SU-DHL-6 (cell line): ENCODE results near the gene TM2D3.

Experiments used
- H2AFZ ChIP-seq: fragments of 200-600 bp; sonication (generic); 2 replicates; pipeline ENCODE4 v1.6.1; 2014; ENCODE audit warnings: low read depth, mild to moderate bottlenecking, moderate library complexity, mixed read lengths, antibody characterized with exemption, low read length; ENCODE audit not compliant: severe bottlenecking
- H3F3A ChIP-seq: fragments of 200-600 bp; shearing (Covaris generic); 2 replicates; pipeline ENCODE4 v1.6.0; 2016; ENCODE audit warnings: antibody characterized with exemption, mild to moderate bottlenecking; ENCODE audit not compliant: insufficient read depth
- H3K27ac ChIP-seq: fragments of 200-600 bp; sonication (generic); 2 replicates; pipeline ENCODE4 v1.5.1; 2016; ENCODE audit warnings: low read depth, mild to moderate bottlenecking, low read length, moderate library complexity, mixed read lengths
- H3K27me3 ChIP-seq: fragments of 200-600 bp; sonication (generic), shearing (Covaris generic); 2 replicates; pipeline ENCODE4 v1.6.0; 2014; ENCODE audit warnings: mild to moderate bottlenecking, low read length
- H3K36me3 ChIP-seq: fragments of 200-600 bp; sonication (generic); 2 replicates; pipeline ENCODE4 v1.6.1; 2014; ENCODE audit warnings: mild to moderate bottlenecking, low read length, mixed read lengths
- H3K4me2 ChIP-seq: fragments of 300-600, 200-600 bp; shearing (Covaris generic), sonication (generic); 2 replicates; pipeline ENCODE4 v1.6.0; 2014; ENCODE audit warnings: low read length, low read depth, mild to moderate bottlenecking; ENCODE audit not compliant: poor library complexity, severe bottlenecking
- H3K4me3 ChIP-seq: fragments of 200-600 bp; sonication (generic); 2 replicates; pipeline ENCODE4 v1.5.1; 2014; ENCODE audit warnings: antibody characterized with exemption, low read length, mild to moderate bottlenecking, mixed read lengths; ENCODE audit not compliant: insufficient read depth, poor library complexity, severe bottlenecking
- H3K79me2 ChIP-seq: fragments of 200-600 bp; sonication (generic); 2 replicates; pipeline ENCODE4 v1.6.1; 2014; ENCODE audit warnings: mild to moderate bottlenecking, low read length, moderate library complexity; ENCODE audit not compliant: insufficient read depth
- H3K9ac ChIP-seq: fragments of 200-600 bp; sonication (generic); 2 replicates; pipeline ENCODE4 v1.7.0; 2014; ENCODE audit warnings: mild to moderate bottlenecking, low read length
- H3K9me2 ChIP-seq: fragments of 200-600 bp; sonication (generic); replicated peaks from 2 replicates; pipeline ENCODE4 v1.6.1; 2014; ENCODE audit warnings: low read length; ENCODE audit not compliant: insufficient read depth
- H3K9me3 ChIP-seq: fragments of 200-600 bp; sonication (generic); 2 replicates; pipeline ENCODE4 v1.6.1; 2014; ENCODE audit warnings: low read length, mixed read lengths; ENCODE audit not compliant: insufficient read depth
- H4K20me1 ChIP-seq: fragments of 200-600 bp; sonication (generic); 2 replicates; pipeline ENCODE4 v1.6.1; 2014; ENCODE audit warnings: low read depth, mild to moderate bottlenecking, antibody characterized with exemption, low read length, moderate library complexity, mixed read lengths
- EZH2phosphoT487 ChIP-seq: fragments of 200-600 bp; sonication (generic), shearing (Covaris generic); conservative IDR thresholded peaks from 2 replicates; pipeline ENCODE4 v1.6.1; 2018; ENCODE audit warnings: mild to moderate bottlenecking, antibody characterized with exemption, low read length, moderate library complexity, mixed read lengths
- TF ChIP-seq, protein P1 (sequence below): fragments of 200-600 bp; sonication (generic); IDR thresholded peaks from one replicate; pipeline ENCODE4 v1.5.1; 2017; ENCODE audit warnings: antibody characterized with exemption, mild to moderate bottlenecking, low read length, moderate library complexity; ENCODE audit not compliant: insufficient read depth, poor library complexity, severe bottlenecking

Gene TM2D3

DNA sequence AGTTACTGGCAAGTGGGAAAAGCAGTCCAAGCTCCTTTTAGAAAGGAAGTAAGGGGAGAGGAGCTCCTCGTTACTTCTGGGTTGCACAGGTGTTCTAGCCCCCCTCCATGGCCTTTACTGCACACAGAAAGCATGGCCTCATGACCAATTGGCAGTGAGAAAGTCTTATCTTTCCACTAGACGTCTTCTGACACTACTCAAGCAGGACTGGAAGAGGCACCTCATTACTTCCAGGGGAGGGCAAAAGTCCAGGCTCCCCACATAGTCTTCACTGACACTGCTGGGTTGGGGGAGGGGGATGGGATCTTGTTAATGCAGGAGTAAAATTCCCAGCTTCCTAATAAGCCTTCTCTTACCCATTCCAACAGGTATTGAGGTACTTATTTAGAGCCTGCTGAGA is 27.6 kb upstream of the TM2D3 start:
- H4K20me1 ChIP-seq, result no peaks in the 10 kb centered on the region
- H3F3A ChIP-seq, result no peaks in the 10 kb centered on the region
- H2AFZ ChIP-seq, result no peak overlapping the region
- H3K79me2 ChIP-seq, result no peaks in the 10 kb centered on the region
- H3K9me2 ChIP-seq, result no peaks in the 10 kb centered on the region
- no peaks in the 10 kb centered on the region for H3K36me3 ChIP-seq
- H3K27me3 ChIP-seq, result no peaks in the 10 kb centered on the region
- H3K27ac ChIP-seq, result no peak overlapping the region
- no peak overlapping the region for H3K4me2 ChIP-seq
- no peaks in the 10 kb centered on the region for H3K9me3 ChIP-seq
- no peak overlapping the region for H3K4me3 ChIP-seq
- no peak overlapping the region for H3K9ac ChIP-seq
- TF ChIP-seq, protein P1, sequence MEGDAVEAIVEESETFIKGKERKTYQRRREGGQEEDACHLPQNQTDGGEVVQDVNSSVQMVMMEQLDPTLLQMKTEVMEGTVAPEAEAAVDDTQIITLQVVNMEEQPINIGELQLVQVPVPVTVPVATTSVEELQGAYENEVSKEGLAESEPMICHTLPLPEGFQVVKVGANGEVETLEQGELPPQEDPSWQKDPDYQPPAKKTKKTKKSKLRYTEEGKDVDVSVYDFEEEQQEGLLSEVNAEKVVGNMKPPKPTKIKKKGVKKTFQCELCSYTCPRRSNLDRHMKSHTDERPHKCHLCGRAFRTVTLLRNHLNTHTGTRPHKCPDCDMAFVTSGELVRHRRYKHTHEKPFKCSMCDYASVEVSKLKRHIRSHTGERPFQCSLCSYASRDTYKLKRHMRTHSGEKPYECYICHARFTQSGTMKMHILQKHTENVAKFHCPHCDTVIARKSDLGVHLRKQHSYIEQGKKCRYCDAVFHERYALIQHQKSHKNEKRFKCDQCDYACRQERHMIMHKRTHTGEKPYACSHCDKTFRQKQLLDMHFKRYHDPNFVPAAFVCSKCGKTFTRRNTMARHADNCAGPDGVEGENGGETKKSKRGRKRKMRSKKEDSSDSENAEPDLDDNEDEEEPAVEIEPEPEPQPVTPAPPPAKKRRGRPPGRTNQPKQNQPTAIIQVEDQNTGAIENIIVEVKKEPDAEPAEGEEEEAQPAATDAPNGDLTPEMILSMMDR, result no peak
- no peak for TF ChIP-seq EZH2phosphoT487

DNA sequence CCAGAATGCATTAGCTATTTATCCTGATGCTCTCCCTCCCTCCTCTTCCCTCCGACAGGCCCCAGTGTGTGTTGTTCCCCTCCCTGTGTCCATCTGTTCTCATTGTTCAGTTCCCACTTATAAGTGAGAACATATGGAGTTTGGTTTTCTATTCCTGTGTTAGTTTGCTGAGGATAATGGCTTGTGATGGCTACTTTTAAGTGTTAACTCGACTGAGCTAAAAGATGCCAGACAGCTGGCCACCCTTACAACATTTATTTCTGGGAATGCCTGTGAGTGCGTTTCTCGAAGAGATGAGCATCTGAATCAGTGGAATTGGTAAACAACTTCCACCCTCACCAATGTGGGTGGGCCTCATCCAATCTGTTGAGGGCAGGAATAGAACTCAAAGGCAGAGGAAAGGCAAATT is 24.7 kb upstream of the TM2D3 start:
- Histone ChIP-seq H3K36me3 (no peaks in the 10 kb centered on the region), H3K79me2 (no peaks in the 10 kb centered on the region), H3K27me3 (no peaks in the 10 kb centered on the region), H3K9me3 (no peaks in the 10 kb centered on the region), H3F3A (no peaks in the 10 kb centered on the region), H2AFZ (no peak overlapping the region), H3K4me2 (no peak overlapping the region), H3K27ac (no peak overlapping the region), H3K9ac (no peak overlapping the region), H4K20me1 (no peaks in the 10 kb centered on the region), H3K4me3 (no peak overlapping the region), H3K9me2 (no peaks in the 10 kb centered on the region)
- TF ChIP-seq, protein P1, result no peak
- no peak for TF ChIP-seq EZH2phosphoT487

DNA sequence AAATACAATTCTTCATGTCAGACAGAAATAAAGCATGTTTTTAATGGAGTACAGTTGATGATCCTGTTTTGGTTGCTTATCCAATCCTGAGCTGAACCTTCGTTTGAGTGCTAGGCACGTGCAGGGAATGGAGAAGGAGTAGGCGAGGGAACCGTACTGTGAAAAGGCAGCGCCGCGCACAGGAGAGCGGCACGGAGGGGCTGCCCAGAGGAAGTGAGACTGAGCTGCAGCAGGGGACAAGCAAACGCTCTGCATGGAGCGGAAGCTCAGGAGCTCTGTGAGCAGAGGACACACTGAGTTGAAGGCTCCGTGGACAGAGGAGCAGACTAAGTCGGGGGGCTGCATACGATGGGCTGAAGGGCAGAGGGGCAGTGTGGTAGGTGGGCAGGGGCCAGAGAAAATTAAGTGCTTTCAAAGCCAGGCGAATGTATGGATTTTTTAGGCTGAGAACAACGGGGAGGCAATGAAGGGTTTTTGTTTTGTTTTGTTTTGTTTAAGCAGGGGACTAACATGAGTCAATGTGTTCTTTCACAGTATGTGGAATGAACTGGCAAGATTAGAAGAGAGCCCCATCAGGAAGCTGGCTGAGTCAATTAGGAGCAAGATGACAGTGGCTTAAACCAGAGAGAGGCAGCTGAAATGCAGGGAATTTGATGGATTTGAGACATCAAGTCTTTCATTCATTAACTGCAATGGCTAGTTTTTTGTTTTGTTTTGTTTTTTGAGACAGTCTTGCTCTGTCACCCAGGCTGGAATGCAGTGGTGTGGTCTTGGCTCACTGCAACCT is 23.8 kb upstream of the TM2D3 start:
- H3K9me3 ChIP-seq, result no peaks in the 10 kb centered on the region
- peak overlapping the region; percentile 27; the same call in 1 of the 2 replicates for H3K9ac ChIP-seq
- H3K9me2 ChIP-seq, result no peaks in the 10 kb centered on the region
- TF ChIP-seq EZH2phosphoT487, result no peak
- TF ChIP-seq, protein P1, result no peak
- H3K27me3 ChIP-seq, result no peaks in the 10 kb centered on the region
- no peaks in the 10 kb centered on the region for H4K20me1 ChIP-seq
- H3K4me2 ChIP-seq, result peak overlapping the region; percentile 46
- H3K4me3 ChIP-seq, result no peak overlapping the region
- H3K27ac ChIP-seq, result no peak overlapping the region
- H3K79me2 ChIP-seq, result no peaks in the 10 kb centered on the region
- H2AFZ ChIP-seq, result peak overlapping the region; percentile 76
- no peaks in the 10 kb centered on the region for H3F3A ChIP-seq
- H3K36me3 ChIP-seq, result no peaks in the 10 kb centered on the region
